HEK293 (cell line): ENCODE data around the gene ARHGEF12.

Experiments
- CTCF ChIP-seq: fragments of 450-650 bp; formaldehyde crosslinking; IDR thresholded peaks from 2 replicates; pipeline ENCODE4 v1.5.1; 2016; ENCODE audit warnings: missing biosample characterization, missing genetic modification characterization
- ELK4 ChIP-seq: IDR thresholded peaks from 2 replicates; pipeline ENCODE4 v1.6.1; 2011; ENCODE audit warnings: mild to moderate bottlenecking, low read depth, low read length, borderline replicate concordance
- PATZ1 ChIP-seq: fragments of 450-650 bp; formaldehyde crosslinking; IDR thresholded peaks from 2 replicates; pipeline ENCODE4 v1.5.1; 2016; ENCODE audit warnings: missing biosample characterization, missing genetic modification characterization
- PRDM6 ChIP-seq: fragments of 450-650 bp; formaldehyde crosslinking; IDR thresholded peaks from 2 replicates; pipeline ENCODE4 v1.5.1; 2017; ENCODE audit warnings: missing biosample characterization, missing genetic modification characterization
- ZEB2 ChIP-seq: fragments of 450-650 bp; formaldehyde crosslinking; IDR thresholded peaks from 2 replicates; pipeline ENCODE4 v1.5.1; 2016; ENCODE audit warnings: missing biosample characterization, missing genetic modification characterization
- ZNF148 ChIP-seq: fragments of 450-650 bp; formaldehyde crosslinking; IDR thresholded peaks from 2 replicates; pipeline ENCODE4 v1.5.0; 2017; ENCODE audit warnings: missing biosample characterization, missing genetic modification characterization, borderline replicate concordance
- ZNF174 ChIP-seq: fragments of 450-650 bp; formaldehyde crosslinking; IDR thresholded peaks from 2 replicates; pipeline ENCODE4 v1.5.0; 2017; ENCODE audit warnings: missing biosample characterization, mild to moderate bottlenecking, missing genetic modification characterization
- ZNF19 ChIP-seq: fragments of 450-650 bp; formaldehyde crosslinking; IDR thresholded peaks from 2 replicates; pipeline ENCODE4; 2016; ENCODE audit warnings: missing biosample characterization, missing genetic modification characterization, low read depth
- ZNF274 ChIP-seq, 2 experiments: fragments of 200-500 bp in 1 of 2; fragments of 450-650 bp in 1 of 2; sonication (Bioruptor generic) in 1 of 2; formaldehyde crosslinking in 1 of 2; IDR thresholded peaks; 2 replicates each; pipeline versions ENCODE4 v1.5.1 to v1.6.1; 2014 to 2016; ENCODE audit warnings: borderline replicate concordance in 1 of 2, inconsistent platforms in 1 of 2, low read length in 1 of 2, missing biosample characterization in 1 of 2, missing genetic modification characterization in 1 of 2
- ZNF423 ChIP-seq: fragments of 450-650 bp; formaldehyde crosslinking; IDR thresholded peaks from 2 replicates; pipeline ENCODE4 v1.5.1; 2016; ENCODE audit warnings: missing biosample characterization, missing genetic modification characterization
- ZNF488 ChIP-seq: fragments of 450-650 bp; formaldehyde crosslinking; IDR thresholded peaks from 2 replicates; pipeline ENCODE4 v1.5.1; 2016; ENCODE audit warnings: missing biosample characterization, missing genetic modification characterization
- ZNF747 ChIP-seq: fragments of 450-650 bp; formaldehyde crosslinking; IDR thresholded peaks from 2 replicates; pipeline ENCODE4 v1.5.1; 2016; ENCODE audit warnings: missing biosample characterization, missing genetic modification characterization
- ZNF768 ChIP-seq: fragments of 450-650 bp; formaldehyde crosslinking; IDR thresholded peaks from 2 replicates; pipeline ENCODE4 v1.5.1; 2018; ENCODE audit warnings: missing biosample characterization, mild to moderate bottlenecking, missing genetic modification characterization

- TF ChIP-seq CTCF (tag by site-specific recombination), result no peak
- TF ChIP-seq ELK4, result no peak
- no peak for TF ChIP-seq ZNF423 (tag by site-specific recombination)
- TF ChIP-seq ZNF148, result no peak
- no peak for TF ChIP-seq ZEB2 (tag by site-specific recombination)
- no peak for TF ChIP-seq ZNF174 (tag by site-specific recombination)
- TF ChIP-seq ZNF768 (tag by site-specific recombination), result no peak
- no peak for TF ChIP-seq PRDM6 (tag by site-specific recombination)
- TF ChIP-seq ZNF488 (tag by site-specific recombination), result no peak
- no peak for TF ChIP-seq PATZ1 (tag by site-specific recombination)
- TF ChIP-seq ZNF747 (tag by site-specific recombination), result no peak
- no peak for TF ChIP-seq ZNF274 (IDR thresholded peaks at IDR 0.05; ENCODE audit: low read length)
- TF ChIP-seq ZNF274 (tag by site-specific recombination; IDR thresholded peaks at IDR 0.05; ENCODE audit: borderline replicate concordance), result no peak
- no peak for TF ChIP-seq ZNF19 (tag by site-specific recombination)
Observed at GRCh38 chr11:120329556-120329955, 6.7 kb upstream of the ARHGEF12 start.
